GM19239 (cell line): ENCODE results near the gene SYNGR3.
"Not testable (repeated sequence)": the region's sequence is repeated elsewhere in the genome, so short reads cannot be mapped to it uniquely, and the experiment has no call there.

Experiments used
- DNase-seq: peaks from one replicate; pipeline ENCODE4 v3.0.0; 2011; ENCODE audit warnings: low spot score; ENCODE audit not compliant: insufficient read length
- FAIRE-seq: peaks from 2 replicates; lab custom pipeline; 2011; peaks lifted over from hg19 to GRCh38; lab: Jason Lieb, UNC

Gene SYNGR3

DNA sequence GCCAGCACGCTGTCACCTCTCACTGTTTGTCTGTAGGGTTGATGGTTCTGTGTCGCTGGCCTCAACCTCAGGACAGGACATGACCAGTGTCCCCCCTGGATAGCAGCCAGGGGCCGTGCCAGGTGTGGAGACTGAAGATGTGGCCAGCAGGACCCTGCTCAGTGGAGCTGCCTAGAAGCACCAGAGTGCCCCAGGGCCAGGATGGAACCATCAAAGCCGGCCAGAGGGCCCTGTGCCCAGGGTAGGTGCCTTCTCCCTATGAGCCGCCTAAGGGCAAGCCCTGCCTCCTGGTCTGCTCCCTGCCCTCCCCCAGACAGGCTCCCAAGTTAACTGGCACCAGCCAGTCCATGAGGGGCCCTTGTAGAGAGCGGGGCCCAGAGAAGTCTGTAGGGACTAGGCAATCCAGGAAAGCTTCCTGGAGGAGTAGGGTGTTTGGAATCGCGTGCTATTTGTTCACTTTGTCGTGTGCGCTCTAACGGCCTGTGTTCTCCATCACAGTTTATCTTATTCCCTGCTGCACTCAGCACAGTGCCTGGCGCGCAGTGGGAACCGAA, 31.0 kb upstream of the SYNGR3 start:
- no peak for FAIRE-seq
- no peak for DNase-seq

DNA sequence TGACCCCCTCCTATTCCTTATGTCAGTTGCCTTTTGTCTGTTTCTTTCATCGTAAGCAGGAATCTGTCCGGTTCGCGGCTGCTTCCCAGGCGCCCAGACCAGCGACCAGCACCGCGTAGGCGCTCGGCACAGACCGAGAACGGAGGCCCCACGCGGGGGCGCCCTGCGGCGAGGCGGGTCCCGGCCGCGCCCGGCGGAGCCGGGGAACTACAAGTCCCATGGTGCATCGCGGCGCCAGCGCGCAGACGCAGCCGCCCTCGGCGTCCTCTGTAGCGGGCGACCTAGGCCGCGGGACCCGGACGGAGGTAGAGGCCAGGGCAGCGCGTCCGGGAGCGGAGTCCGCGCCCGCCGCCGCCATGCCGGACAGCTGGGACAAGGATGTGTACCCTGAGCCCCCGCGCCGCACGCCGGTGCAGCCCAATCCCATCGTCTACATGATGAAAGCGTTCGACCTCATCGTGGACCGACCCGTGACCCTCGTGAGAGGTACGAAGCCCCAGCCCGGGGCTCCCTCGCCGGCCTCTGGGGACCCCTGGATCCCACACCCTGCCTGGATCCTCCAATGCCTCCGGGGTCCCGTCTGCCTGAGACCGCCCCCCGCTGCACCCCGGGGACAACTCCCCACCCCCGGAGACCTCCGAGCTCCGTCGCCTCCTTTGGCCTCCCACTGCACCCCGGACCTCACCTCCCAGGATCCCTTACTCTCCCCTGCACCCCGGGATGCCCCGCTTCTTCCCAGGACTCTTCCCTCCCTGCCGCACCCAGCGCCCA, 30.3 kb upstream of the SYNGR3 start, which contains the start of gene NDUFB10:
TSS of gene NDUFB10 (plus strand) at position 270 of the 771 bp plus-strand sequence. CDS start at position 357, 87 bp downstream.
- peak; percentile 87 for FAIRE-seq
- DNase-seq: peak; percentile 93

DNA sequence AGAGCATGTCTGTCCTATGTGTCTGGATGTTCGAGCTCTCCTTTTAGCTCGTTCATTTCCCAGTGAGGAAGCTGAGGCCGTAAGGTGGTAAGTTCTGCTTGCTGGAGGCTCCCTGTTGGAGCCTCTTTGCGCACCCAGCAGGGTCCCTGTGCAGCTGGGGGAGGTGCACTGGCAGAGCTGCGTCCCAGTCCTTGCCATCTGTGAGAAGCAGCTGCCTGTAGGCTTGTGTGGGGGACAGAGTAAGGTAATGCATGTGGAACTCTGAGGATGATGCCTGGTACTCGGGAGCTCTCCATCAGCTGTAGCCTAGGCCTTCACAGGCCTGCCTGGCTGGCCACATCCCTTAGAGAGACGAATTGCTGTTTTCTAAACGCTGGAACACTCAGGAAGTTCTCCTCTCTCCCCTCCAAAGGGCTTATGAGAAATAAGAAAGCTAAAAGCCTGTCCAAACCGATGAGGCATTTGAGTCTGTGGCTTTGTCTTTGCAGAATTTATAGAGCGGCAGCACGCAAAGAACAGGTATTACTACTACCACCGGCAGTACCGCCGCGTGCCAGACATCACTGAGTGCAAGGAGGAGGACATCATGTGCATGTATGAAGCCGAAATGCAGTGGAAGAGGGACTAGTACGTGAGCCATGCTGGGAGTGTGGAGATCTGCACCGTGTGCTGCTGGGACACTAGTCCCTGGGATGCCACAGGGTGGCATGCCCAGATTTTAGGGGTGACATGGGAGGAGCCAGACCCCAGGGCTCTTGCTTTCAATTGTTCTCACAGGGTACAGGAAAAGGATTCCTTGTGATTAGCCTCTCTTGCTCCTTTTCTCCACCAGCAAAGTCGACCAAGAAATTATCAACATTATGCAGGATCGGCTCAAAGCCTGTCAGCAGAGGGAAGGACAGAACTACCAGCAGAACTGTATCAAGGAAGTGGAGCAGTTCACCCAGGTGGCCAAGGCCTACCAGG, 28.8 kb upstream of the SYNGR3 start:
- FAIRE-seq: no peak
- DNase-seq: no peak

DNA sequence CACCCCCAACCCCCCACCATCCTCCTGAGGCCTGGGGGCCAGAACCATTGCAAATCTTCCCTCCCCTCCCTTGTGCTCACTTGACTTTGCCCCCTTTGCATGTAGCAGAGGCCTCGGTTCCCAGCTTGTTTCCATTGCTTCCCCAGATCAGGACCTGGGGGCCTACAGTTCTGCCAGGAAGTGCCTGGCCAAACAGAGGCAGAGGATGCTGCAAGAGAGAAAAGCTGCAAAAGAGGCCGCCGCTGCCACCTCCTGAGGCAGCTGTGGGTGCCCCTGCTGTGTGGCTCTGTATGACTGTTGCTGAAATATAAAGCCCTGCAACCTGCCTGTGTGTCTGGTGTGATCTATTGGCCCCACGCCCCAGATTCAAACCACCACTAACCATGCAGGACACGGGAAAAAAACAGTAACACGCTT, 28.1 kb upstream of the SYNGR3 start:
- DNase-seq: no peak

DNA sequence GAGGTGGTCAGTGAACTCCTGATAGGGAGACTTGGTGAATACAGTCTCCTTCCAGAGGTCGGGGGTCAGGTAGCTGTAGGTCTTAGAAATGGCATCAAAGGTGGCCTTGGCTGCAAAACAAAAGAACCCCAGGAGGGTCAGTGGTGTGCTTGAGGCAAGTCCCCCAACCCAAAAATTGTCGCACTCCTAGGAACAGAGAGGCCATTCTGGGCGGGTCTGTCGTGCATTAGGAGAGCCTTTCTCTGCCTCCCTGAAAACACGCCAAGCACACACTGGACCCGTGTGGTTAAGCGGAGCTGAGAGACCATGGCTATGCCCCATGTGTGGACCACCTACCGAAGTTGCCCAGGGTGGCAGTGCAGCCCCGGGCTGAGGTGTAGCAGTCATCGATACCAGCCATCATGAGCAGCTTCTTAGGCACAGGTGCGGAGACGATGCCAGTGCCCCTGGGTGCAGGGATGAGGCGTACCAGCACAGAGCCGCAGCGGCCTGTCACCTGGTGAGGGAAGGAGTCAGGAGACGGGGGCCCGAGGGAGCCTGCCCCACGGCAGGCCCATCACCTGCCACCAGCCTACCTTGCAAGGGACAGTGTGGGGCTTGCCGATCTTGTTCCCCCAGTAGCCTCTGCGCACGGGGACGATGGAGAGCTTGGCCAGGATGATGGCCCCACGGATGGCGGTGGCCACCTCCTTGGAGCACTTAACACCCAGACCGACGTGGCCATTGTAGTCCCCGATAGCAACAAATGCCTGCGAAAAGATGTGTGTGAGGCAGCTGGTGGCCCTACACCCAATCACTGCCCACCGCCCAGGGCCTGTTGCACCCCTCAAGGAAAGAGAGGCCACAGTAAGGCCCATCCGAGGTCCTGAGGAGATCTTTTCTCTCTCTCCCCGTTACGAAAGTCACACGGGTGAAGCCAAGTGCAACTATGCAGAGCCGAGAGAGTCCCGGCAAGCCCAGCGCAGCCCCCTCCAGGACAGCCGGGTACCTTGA, 27.3 kb upstream of the SYNGR3 start:
- DNase-seq: not testable (repeated sequence)

More for the DNA sequence above, 28.1 kb upstream of the SYNGR3 start:
- FAIRE-seq: no peak

DNA sequence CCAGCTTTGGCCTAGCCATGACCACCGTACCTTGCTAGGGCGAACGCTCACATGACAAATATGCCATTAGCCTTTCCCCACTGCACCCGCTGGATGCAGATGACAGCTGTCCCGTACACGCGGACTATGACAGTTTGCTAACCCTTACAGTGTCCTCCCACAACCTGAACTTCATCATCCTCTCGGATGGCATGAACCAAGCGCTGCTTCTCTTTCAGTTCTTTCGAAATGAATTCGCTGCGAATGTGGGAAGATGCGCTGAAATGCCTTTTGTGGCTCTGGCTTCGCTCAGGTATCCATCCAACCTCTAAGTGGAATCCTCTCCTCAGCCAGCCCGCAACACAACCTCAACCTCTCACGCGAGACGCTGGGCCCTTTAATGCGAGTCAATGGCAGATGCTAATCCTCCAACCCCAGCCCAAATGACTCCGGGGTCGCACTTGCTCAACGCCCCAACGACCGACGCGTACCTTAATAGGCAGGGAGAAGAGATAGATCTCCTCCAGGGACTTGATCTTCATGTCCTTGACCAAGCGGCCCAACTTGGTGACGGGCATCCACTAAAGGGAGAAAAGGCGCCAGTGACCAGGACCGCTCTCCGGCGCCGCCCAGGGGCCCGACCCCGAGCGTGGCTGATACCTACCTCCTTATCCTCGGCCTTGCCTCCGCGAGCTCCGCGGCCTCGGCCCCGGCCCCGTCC, 25.8 kb upstream of the SYNGR3 start:
- DNase-seq (no peak), FAIRE-seq (peak; percentile 11)

More for the DNA sequence above, 27.3 kb upstream of the SYNGR3 start:
- not testable (repeated sequence) for FAIRE-seq

DNA sequence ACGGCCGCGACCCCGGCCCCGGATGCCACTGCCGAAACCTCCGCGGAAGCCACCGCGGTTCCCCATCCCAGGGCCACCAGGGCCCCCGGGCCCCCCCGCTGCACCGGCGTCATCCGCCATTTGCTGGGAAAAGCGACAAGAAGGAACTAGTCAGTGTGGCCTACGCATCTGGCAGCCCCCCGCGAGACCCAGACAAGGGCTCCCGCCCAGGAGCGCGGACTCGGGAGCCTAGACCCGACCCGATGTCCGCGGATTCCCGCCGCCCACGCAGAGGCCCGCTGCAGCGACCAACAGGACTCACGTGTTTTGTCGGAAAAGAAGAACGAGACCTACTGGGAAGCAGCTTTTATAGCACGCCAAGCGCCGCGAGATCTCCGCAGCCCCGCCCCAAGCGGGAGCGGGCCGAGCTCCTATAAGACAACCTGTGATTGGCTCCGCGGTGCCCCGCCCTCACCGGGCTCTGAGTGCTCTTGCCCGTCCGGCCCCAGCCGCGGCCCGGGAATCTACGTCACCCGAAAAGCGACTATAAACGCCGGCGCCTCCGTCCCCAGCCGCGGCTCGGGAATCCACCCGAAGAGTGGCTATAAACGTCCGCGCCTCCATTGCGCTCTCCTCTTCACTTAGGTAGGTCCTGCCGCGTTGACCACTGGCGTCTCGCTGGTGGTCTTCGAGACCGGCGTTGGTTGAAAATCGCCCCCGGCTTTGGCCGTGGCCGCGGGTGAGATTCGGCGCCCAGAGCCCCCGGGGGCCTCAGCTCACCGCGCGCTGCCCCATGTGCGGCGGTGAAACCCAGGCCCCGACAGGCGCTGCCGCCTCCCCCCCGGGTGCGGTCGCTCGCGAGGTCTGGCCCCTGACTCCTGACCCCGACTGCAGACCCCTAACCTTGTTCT, 25.0 kb upstream of the SYNGR3 start, which contains the start of gene RPS2:
TSS of gene RPS2 (minus strand) at position 321 of the 890 bp plus-strand sequence. CDS start at position 120, 201 bp downstream.
- DNase-seq: peak; percentile 99
- peak; percentile 91 for FAIRE-seq

DNA sequence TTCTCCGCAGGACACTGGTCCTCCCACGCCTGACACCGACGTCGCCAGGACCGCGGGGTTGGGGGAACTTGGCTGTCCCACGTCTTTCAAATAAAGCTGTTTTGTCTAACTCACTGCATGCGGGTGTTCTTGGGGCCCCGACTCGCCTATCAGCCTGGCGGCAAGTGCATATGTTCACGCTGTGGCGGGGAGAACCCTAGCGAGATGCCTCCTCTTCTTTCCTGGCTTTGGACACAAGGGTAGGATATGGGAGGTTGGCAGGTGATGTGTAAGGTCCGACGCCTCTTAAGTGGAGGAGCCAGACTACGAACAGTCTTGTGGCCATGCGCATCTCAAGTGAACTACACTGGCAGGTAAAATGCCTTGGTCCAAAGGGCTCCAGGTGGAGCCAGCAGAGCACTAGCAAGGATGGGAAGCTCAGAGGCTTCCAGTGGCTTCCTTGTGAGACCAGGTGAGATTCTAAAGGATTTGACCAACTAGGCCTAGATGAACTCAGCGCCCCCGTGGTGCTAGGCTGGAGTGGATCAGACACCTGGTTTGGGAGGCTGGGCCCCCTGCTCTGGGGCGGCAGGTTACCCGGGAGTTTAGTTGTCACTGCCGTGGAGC, 24.3 kb upstream of the SYNGR3 start:
- FAIRE-seq: no peak

DNA sequence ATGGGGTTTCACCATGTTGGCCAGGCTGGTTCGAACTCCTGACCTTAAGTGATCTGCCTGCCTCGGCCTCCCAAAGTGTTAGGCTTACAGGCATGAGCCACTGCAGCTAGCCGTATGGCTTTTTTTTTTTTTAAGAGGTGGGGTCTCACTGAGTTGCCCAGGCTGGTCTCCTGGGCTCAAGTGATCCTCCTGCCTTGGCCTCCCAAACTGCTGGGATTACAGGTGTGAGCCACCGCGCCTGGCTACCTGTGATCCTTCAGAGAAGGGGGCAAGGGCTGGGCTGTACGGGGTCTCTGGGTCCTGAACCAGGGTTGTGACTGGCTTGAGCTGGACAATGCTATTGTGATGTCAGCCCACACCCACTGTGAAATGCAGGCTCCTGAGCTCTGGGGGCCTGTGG, 23.3 kb upstream of the SYNGR3 start, which contains the start of gene RNF151:
TSS of gene RNF151 (plus strand) at position 397 of the 400 bp plus-strand sequence. CDS start 26 bp downstream, outside the sequence.
- DNase-seq (no peak), FAIRE-seq (no peak)

More for the DNA sequence above, 24.3 kb upstream of the SYNGR3 start:
- no peak for DNase-seq

DNA sequence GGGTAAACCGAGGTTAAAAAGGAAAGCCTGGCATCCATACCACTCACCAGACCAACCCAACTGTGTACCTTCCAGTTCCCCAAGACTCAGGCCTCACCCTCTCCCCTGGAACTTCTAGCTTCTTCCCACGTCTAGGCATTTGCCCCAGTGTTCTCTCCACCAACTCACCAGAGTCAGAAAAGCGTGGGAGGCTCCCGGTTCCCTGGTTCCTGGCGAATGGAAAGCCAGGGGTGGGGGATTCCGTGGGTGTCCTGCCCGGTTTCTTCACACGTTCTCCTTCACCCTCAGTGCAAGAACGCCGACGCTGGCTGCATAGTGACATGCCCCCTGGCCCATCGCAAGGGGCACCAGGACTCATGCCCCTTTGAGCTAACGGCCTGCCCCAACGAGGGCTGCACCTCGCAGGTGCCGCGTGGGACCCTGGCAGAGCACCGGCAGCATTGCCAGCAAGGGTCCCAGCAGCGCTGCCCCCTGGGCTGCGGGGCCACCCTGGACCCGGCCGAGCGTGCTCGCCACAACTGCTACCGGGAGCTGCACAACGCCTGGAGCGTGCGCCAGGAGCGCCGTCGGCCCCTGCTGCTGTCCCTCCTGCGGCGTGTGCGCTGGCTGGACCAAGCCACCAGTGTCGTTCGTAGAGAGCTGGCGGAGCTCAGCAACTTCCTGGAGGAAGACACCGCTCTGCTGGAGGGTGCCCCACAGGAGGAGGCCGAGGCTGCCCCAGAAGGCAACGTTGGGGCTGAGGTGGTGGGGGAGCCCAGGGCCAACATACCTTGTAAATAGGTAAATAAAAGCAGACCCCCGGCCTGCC, 21.4 kb upstream of the SYNGR3 start:
- FAIRE-seq (no peak), DNase-seq (no peak)

DNA sequence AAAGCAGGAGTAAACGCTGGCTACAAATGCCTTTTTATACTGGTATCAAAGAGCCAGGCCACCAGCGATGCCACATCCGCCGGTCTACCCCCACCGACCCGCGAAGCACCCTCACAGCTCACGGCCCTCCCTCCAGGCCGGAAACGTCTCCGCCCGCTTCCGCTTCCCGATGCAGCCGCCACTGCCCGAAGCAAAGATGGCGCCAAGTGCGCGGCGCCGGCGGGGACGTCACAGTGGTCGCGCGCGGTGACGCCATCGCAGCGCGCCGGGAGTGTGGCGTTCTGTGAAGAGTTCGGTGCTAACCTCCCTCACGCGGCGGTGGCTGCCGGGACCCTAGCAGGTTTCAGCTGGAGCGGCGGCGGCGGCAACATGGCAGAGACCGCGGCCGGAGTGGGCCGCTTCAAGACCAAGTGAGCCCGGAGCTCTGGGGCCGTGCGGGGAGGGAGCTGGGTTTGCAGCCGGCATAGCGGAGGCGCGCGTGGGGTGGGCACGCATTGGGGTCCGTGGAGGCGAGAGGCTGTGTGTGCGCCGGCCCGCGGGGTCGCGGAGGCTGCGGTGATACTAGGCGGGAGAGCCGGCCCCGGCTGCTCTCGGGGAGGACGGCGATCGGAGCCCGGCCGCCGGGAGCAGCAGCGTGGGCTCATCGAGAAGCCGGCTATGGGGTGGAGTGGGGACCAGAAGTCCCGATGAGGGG, 17.8 kb upstream of the SYNGR3 start, which contains the start of gene TBL3:
TSS of gene TBL3 (plus strand) at position 258 of the 694 bp plus-strand sequence. CDS start at position 370, 112 bp downstream.
- DNase-seq: peak; percentile 99
- peak; percentile 99 for FAIRE-seq

DNA sequence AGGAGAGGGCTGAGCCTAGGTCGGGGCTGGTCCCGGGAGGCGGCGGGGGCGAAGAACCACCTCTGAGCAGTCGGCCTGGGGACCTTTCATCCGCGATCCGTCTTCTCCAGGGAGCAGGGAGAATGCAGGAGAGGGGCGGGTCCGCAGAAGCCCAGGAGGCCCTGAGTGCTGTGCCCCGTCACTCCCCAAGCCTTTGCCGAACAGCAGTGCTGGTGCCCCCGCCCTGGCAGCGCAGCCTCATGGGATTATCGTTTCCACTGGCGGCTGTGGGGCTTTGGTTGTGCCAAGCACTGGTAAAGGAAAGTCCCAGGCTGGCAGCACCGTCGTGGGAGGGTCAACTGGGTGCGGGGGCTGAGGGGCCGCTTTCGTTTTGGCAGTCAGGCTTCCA, 17.3 kb upstream of the SYNGR3 start:
- FAIRE-seq (no peak), DNase-seq (no peak)

DNA sequence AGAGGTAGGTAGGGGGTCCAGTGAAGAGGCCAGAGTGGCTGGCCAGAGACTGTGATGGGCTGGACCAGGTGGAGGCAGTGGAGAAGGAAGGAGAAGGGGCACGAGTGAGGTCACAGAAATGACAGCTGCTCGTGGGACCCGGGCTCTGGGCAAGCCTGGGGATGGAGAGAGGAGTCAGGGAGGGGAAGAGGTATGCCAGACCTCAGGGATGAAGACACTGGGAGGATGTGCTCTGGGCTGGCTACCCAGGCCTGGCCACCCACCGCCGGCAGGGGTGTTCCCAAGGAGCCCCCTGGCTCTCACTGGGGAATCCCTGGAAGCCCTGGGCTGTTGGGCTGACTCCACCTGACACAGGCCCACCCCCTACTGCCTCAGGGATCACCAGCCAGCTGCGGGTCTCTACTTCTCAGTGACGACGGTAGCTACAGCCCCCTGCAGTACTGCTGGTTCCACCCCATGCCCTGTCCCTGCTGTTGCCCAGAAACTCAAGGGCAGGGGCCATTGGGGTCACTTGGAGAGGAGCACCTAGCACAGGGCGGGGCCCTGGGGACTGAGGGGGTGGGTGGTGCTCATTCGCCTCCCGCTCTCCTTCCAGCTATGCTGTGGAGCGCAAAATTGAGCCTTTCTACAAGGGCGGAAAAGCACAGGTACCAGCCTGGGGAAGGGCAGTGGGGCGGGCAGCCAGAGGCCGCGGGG, 16.2 kb upstream of the SYNGR3 start:
- no peak for FAIRE-seq
- no peak for DNase-seq

DNA sequence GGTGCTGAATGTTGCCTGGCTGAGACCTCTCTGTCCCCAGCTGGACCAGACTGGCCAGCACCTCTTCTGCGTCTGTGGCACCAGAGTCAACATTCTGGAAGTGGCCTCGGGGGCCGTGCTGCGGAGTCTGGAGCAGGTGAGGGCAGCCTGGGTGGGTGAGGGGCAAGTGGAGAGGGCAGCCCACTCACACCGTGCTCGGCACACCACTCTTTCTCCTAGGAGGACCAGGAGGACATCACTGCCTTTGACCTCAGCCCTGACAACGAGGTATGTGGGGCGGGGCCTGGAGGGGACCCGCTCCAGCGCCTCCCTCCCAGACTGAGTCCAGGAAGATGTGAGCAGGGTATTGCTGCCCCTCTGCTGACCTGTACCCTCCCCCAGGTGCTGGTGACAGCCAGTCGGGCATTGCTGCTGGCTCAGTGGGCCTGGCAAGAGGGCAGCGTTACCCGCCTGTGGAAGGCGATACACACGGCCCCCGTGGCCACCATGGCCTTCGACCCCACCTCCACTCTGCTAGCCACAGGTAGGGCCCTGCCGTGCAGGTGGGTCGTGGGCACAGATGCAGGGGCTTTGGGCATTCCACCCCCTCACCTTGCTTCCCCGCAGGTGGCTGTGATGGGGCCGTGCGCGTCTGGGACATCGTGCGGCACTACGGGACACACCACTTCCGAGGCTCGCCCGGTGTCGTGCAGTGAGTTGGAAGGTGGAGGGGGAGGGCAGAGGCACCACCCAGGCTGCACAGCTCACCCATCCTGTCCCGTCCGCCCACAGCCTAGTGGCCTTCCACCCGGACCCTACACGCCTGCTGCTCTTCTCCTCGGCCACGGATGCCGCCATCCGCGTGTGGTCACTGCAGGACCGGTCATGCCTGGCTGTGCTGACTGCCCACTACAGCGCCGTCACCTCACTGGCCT, 15.4 kb upstream of the SYNGR3 start:
- DNase-seq (no peak), FAIRE-seq (no peak)
